Gastroesophageal sphincter (tissue), 3 donors: ENCODE data around the gene GALNT17.

Source experiments
- EP300 ChIP-seq: sonication (generic); formaldehyde crosslinking; IDR thresholded peaks from one replicate; pipeline ENCODE4 v1.6.1; 2017; ENCODE audit warnings: antibody characterized with exemption, mild to moderate bottlenecking
- POLR2A ChIP-seq, 2 donors: fragments of 450-650 bp; IDR thresholded peaks; one replicate each; pipeline ENCODE4 v1.6.1; 2017; ENCODE audit warnings: antibody characterized with exemption in 2 of 2, mild to moderate bottlenecking in 2 of 2, moderate library complexity in 1 of 2
- TF ChIP-seq, protein P1 (sequence below), 4 experiments: fragments of 200-600 bp in 2 of 4; fragments of 450-650 bp in 2 of 4; sonication (generic) in 1 of 4; IDR thresholded peaks; one replicate each; pipeline ENCODE4 v1.5.1; 2017 to 2019; ENCODE audit warnings: antibody characterized with exemption in 4 of 4, mild to moderate bottlenecking in 2 of 4, moderate library complexity in 2 of 4

DNA sequence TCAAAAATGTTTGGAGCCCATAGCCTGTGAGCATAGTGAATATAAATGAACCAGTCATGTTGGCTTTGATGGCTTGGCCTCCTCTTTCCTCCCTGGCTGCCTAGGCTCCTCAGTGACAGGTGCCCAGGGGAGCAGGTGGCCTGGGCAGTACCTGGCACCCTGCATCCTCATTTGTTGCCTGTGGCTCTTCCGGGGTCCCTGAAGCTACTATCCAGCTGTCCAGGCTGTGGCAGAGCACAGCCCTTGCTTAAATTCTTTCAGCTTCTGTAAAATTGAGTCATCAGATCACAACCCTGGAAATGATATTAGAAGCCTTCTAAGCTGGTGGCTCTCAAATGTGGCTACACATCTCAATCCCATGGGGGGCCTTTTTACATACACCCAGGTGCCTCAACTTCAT lies 525.4 kb downstream of the GALNT17 start:
- TF ChIP-seq, protein P1, sequence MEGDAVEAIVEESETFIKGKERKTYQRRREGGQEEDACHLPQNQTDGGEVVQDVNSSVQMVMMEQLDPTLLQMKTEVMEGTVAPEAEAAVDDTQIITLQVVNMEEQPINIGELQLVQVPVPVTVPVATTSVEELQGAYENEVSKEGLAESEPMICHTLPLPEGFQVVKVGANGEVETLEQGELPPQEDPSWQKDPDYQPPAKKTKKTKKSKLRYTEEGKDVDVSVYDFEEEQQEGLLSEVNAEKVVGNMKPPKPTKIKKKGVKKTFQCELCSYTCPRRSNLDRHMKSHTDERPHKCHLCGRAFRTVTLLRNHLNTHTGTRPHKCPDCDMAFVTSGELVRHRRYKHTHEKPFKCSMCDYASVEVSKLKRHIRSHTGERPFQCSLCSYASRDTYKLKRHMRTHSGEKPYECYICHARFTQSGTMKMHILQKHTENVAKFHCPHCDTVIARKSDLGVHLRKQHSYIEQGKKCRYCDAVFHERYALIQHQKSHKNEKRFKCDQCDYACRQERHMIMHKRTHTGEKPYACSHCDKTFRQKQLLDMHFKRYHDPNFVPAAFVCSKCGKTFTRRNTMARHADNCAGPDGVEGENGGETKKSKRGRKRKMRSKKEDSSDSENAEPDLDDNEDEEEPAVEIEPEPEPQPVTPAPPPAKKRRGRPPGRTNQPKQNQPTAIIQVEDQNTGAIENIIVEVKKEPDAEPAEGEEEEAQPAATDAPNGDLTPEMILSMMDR (IDR thresholded peaks at IDR 0.05): no peak
- no peak for TF ChIP-seq POLR2A (IDR thresholded peaks at IDR 0.05)
- no peak for TF ChIP-seq EP300
